T-helper 22 cell (primary cell): ENCODE results near the gene CAPN12.

ENCODE experiments used
- DNase-seq: peaks from one replicate; pipeline ENCODE4 v3.0.0-alpha.2; 2020; ENCODE audit warnings: low read depth

CAPN12 gene

GRCh38 chr19:38737921-38738737 is 6.1 kb downstream of the CAPN12 start:
- DNase-seq: no peak

DNA sequence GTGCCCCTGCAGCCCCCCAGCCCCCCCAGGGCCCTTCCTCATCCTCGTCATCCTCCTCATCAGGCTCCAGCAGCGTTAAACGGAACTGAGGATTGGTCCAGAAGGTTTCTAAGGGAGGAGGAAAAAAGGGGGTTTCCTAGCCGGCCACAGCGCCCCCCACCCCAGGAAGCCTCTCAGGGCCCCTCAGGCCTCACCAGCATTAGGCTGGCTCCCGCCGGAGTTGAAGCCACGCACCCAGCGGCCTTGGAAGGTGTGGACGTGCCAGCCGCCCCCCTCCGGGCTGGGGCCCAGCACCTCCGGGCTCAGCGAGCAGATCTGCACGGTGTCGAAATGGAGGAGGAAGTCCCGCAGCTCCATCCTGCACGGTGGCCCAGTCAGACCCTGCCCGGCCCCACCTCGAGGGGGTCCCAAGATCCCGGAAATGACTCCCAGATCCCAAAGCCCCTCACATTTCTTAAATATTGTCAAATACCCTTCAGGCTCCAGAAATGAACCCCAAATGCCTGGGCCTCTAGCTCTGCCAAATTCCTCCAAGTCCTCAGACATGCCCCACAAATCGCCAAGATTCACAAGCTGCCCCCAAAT is 6.9 kb downstream of the CAPN12 start:
- no peak for DNase-seq

DNA sequence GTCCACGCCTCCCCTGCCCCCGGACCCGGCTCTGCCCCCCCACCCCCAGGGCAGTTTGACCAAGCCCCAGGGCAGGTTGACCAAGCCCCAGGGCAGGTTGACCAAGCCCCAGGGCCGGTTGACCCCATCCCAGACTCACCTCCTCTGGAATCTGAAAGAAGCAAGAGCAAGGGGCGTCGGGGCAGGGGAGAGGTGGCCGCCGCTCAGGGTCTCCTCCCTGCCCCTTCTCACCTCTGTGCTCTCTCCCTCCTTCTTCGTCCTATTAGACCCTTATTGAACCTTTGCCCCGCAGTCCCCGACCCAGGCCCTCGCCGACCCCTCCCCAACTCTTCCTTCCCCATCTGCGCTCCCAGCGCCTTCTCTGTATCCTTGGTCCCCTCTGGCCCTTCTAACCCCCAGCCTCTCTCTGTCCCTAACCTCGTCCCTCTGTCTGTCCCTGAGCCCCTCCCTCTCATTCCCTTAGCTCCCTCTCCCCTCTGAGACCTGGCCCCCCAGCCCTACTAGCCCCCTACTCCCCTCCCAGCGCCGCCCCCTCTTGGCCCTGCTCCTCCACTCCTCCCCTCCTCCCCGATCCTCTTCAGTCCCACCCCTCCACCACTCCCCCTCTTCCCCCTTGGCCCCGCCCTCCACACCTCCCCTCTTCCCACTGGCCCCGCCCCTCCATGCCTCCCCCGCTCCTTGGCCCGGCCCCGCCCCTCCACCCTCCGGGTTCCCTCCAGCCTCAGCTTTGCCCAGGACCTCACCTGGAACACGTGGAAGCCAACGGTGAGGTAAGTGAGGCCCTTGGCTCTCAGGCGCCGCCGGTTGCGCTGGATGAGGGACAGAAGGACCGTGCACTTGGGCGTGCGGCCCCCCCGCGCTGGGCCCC is 7.6 kb downstream of the CAPN12 start:
- DNase-seq: peak; percentile 65

DNA sequence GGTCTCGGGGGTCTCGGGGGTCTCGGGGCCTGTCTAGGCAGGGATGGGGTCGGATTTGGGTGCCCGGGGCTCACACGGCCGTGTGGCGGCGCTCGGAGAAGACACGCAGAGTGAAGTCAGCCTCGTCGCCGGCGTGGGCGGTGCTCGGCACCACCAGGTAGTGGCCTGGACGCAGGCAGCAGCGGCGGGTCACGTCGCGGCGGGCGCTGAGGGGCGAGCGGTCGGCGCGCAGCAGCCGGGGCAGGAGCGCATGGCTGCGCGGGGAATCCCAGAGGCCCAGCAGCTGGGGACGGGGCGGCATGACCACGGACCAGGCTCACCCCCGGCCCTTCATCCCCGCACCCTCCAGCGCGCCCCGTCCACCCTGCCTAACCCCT is 8.2 kb downstream of the CAPN12 start:
- DNase-seq: peak; percentile 53

DNA sequence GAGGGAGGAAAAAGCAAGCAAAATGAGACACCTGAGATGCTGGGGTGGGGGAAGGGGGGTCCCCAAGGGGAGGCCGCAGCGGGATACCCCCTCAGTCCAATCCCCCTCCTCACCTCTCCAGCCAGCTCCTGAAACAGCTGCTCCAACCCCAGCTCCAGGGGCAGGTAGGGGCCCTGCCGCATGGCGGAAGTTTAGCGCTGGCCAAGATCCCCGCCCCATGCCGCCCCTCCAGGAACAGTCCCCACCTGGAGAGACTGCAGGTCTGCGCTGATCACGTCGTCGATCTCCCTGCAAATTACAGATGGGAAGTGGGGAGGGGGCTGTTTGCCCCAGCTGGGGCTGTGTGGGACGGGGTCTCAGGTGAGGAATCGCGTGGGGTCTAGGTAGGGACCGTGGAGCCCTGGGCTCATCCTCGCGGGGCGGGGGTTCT is 9.0 kb downstream of the CAPN12 start:
- peak; percentile 45 for DNase-seq

DNA sequence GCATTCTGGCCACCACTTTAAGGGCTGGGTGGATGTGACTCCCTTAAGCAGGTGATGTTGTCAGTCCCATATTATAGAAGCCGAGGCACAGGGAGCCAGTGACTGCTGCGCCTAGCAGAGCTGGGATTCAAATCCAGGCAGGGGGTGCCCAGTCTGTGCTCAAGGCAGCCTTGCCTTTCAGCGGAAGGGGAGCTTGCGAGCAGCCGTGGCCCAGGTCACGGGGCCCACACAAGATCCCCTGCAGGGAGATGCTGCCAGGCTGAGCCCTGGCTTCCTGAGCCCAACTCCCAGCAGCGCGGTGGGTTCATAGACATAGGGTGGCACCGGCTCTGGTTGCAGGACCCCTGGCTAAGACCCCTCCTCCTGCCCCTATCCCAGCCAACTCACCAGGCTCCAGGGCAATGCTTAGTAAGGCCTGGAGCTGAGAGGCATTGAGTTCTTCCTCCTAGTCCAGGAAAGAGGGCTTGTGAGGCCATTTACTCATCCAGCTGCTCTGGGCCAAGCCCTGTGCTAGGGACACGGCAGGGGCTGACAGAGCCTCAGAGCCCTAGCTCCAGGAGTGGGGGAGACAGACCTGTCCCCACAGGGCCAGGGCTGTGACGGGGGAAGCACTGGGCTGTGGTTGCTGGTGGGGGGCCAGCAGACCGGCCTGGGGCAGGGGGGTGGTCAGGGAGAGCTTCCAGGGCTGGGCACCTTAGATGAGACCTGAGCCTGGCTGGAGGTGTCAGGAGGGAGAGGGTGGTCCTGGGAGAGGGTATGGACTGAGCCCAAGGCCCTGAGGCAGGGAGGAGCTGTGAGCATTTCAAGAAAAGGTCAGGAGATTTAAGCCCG is 9.6 kb downstream of the CAPN12 start:
- DNase-seq: no peak

- DNase-seq: no peak
Measured at GRCh38 chr19:38734176-38734425, 10.2 kb downstream of the CAPN12 start.

GRCh38 chr19:38733493-38734175 is 10.6 kb downstream of the CAPN12 start:
- no peak for DNase-seq

GRCh38 chr19:38733241-38733492 is 11.1 kb downstream of the CAPN12 start:
- DNase-seq: no peak

- no peak for DNase-seq
Measured at GRCh38 chr19:38731654-38732301, 12.5 kb downstream of the CAPN12 start.

- no peak for DNase-seq
Measured at GRCh38 chr19:38730731-38731589, 13.3 kb downstream of the CAPN12 start.

DNA sequence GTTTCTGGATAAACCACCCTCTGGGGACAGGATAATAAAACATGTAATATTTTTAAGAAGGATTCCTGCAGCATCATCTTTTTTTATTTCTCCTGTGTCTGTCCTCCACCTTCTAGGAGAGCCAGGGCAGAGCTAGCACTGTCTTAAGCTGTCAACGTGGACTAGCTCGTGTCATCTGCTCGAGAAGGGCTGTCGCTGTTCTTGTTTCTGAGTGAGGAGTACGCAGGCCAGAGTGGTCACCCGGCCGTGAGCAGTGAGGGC is 13.9 kb downstream of the CAPN12 start:
- no peak for DNase-seq

DNA sequence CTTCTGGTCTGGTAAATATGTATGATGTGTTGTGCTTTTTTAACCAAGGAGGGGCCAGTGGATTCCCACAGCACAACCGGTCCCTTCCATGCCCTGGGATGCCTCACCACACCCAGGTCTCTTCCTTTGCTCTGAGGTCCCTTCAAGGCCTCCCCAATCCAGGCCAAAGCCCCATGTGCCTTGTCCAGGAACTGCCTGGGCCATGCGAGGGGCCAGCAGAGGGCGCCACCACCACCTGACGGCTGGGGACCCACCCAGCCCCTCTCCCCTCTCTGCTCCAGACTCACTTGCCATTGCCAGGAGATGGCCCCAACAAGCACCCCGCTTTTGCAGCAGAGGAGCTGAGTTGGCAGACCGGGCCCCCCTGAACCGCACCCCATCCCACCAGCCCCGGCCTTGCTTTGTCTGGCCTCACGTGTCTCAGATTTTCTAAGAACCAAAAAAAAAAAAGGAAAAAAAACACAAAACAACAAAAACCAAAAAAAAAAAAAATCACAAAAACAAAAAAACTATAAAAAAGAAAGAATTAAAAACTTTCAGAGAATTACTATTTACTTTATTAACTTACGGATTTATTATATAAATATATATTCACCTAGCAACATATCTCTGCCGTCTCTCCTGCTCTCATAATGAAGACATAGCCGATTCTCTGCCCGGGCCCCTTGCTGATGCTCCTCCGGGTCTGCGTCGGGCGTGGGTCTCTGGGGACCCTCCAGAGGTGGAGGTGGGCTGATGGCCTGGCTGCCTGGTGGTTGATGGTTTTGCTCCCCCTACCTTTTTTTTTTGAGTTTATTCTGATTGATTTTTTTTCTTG is 14.4 kb downstream of the CAPN12 start:
- DNase-seq: peak; percentile 42

DNA sequence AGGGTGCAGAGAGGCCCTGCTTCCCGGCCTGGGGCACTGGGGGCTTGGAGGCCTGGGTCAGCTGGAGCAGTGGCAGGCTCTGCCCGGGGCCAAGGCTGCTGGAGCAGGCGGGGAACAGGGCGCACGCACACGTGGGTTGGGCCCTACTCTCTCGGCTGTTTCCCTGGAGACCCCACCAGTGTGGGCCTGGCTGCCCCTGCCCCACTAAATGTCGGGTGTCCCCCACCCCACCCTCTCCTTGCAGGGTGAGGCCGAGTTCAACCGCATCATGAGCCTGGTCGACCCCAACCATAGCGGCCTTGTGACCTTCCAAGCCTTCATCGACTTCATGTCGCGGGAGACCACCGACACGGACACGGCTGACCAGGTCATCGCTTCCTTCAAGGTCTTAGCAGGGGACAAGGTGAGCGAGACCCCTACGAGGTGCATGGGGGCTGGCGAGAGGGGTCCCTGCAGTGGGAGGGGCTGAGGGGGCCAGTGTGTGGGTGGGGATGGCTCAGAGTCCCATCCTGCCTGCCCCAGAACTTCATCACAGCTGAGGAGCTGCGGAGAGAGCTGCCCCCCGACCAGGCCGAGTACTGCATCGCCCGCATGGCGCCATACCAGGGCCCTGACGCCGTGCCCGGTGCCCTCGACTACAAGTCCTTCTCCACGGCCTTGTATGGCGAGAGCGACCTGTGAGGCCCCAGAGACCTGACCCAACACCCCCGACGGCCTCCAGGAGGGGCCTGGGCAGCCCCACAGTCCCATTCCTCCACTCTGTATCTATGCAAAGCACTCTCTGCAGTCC is 15.3 kb downstream of the CAPN12 start:
- DNase-seq: no peak

- no peak for DNase-seq
Measured at GRCh38 chr19:38727868-38728660, 16.2 kb downstream of the CAPN12 start.

GRCh38 chr19:38727306-38727867 is 16.9 kb downstream of the CAPN12 start:
- no peak for DNase-seq

DNA sequence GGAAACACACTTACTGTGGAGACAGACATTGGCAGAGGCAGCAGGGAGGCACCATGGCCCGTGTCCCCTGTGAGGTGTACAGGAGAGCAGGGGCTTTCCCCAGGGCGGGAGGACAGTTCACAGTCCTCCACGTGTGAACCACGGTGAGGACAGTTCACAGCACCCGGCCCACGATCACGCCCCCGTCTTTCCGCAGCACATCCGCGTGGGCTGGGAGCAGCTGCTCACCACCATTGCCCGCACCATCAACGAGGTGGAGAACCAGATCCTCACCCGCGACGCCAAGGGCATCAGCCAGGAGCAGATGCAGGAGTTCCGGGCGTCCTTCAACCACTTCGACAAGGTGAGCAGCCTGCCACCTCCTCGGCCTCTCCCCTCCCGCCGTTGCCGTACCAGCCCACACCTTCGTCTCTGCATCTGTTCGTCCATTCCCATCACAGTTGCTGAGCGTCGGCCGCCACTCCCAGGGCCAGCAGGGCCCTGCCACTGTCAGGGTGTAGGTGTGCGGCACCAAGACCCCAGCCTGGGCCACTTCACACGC is 17.4 kb downstream of the CAPN12 start:
- DNase-seq: no peak

GRCh38 chr19:38726284-38726673 is 18.0 kb downstream of the CAPN12 start:
- no peak for DNase-seq
